Mesenchymal stem cell (in vitro differentiated cells and primary cell): Measurements from ENCODE around the gene UGT1A10.

ENCODE experiments used
- DNase-seq: peaks from one replicate; pipeline ENCODE4 v3.0.0-alpha.2; 2013
- H2AFZ ChIP-seq: one replicate; pipeline ENCODE4 v1.6.1; 2013; ENCODE audit warnings: low read depth, mild to moderate bottlenecking, control low read depth, inconsistent platforms, low read length, moderate library complexity
- H2AK5ac ChIP-seq: 2 replicates; pipeline ENCODE4 v1.6.1; 2013; ENCODE audit warnings: low read length, moderate library complexity, mild to moderate bottlenecking, inconsistent platforms; ENCODE audit not compliant: severe bottlenecking
- H2BK120ac ChIP-seq: one replicate; pipeline ENCODE4 v1.6.1; 2013; ENCODE audit warnings: low read depth, mild to moderate bottlenecking, inconsistent platforms, low read length, moderate library complexity
- H2BK12ac ChIP-seq, 2 experiments: one replicate each; pipeline ENCODE4 v1.6.1; 2013; ENCODE audit warnings: inconsistent platforms in 2 of 2, low read length in 2 of 2, mild to moderate bottlenecking in 2 of 2, moderate library complexity in 2 of 2, control low read depth in 1 of 2
- H2BK15ac ChIP-seq: one replicate; pipeline ENCODE4 v1.6.1; 2013; ENCODE audit warnings: mild to moderate bottlenecking, low read depth, inconsistent platforms; ENCODE audit not compliant: poor library complexity, severe bottlenecking
- H2BK5ac ChIP-seq: 2 replicates; pipeline ENCODE4 v1.6.1; 2013; ENCODE audit warnings: low read depth, mild to moderate bottlenecking, low read length, control low read depth, inconsistent platforms; ENCODE audit not compliant: poor library complexity, severe bottlenecking
- H3K14ac ChIP-seq, 2 experiments: one replicate each; pipeline ENCODE4 v1.6.1; 2013; ENCODE audit warnings: inconsistent platforms in 2 of 2, low read length in 2 of 2, control low read depth in 1 of 2, mild to moderate bottlenecking in 1 of 2, moderate library complexity in 1 of 2
- H3K18ac ChIP-seq, 2 experiments: one replicate each; pipeline ENCODE4 v1.6.1; 2013; ENCODE audit warnings: inconsistent platforms in 2 of 2, low read length in 2 of 2, control low read depth in 1 of 2, low read depth in 1 of 2, mild to moderate bottlenecking in 1 of 2
- H3K23ac ChIP-seq, 2 experiments: one replicate each; pipeline ENCODE4 v1.6.1; 2013; ENCODE audit warnings: inconsistent platforms in 2 of 2, low read length in 2 of 2, mild to moderate bottlenecking in 2 of 2, moderate library complexity in 2 of 2, control low read depth in 1 of 2
- H3K27ac ChIP-seq: 2 replicates; pipeline ENCODE4 v1.5.1; 2013; ENCODE audit warnings: mild to moderate bottlenecking, moderate library complexity, low read length, control low read depth, inconsistent platforms; ENCODE audit not compliant: poor library complexity, severe bottlenecking
- H3K27me3 ChIP-seq, 2 experiments: 2 replicates each; pipeline versions ENCODE4 v1.6.1 to v1.7.0; 2013; ENCODE audit warnings: low read length in 2 of 2, mild to moderate bottlenecking in 2 of 2, moderate library complexity in 2 of 2, control low read depth in 1 of 2, inconsistent platforms in 1 of 2; ENCODE audit not compliant: control insufficient read depth in 1 of 2, insufficient read depth in 1 of 2
- H3K36me3 ChIP-seq, 2 experiments: 2 replicates each; pipeline versions ENCODE4 v1.6.1 to v1.7.0; 2013; ENCODE audit warnings: low read length in 2 of 2, control low read depth in 1 of 2, inconsistent platforms in 1 of 2, low read depth in 1 of 2, mild to moderate bottlenecking in 1 of 2; ENCODE audit not compliant: insufficient read depth in 2 of 2, control insufficient read depth in 1 of 2
- H3K4ac ChIP-seq, 2 experiments: one replicate each; pipeline ENCODE4 v1.6.1; 2013; ENCODE audit warnings: inconsistent platforms in 2 of 2, low read length in 2 of 2, mild to moderate bottlenecking in 2 of 2, moderate library complexity in 2 of 2, control low read depth in 1 of 2, low read depth in 1 of 2
- H3K4me1 ChIP-seq: 2 replicates; pipeline ENCODE4 v1.6.1; 2013; ENCODE audit warnings: low read depth, low read length, control low read depth; ENCODE audit not compliant: control insufficient read depth, insufficient read depth
- H3K4me2 ChIP-seq: 2 replicates; pipeline ENCODE4 v1.6.1; 2013; ENCODE audit warnings: low read length, mild to moderate bottlenecking, inconsistent platforms; ENCODE audit not compliant: poor library complexity, severe bottlenecking
- H3K4me3 ChIP-seq, 2 experiments: 2 replicates each; pipeline versions ENCODE4 v1.5.1 to v1.7.0; 2013; ENCODE audit warnings: low read length in 2 of 2, mild to moderate bottlenecking in 2 of 2, control low read depth in 1 of 2, low read depth in 1 of 2; ENCODE audit not compliant: insufficient read depth in 1 of 2
- H3K79me1 ChIP-seq: replicated peaks from 2 replicates; pipeline ENCODE4 v1.6.1; 2013; ENCODE audit warnings: mild to moderate bottlenecking, control low read depth, low read length, inconsistent platforms; ENCODE audit not compliant: poor library complexity, severe bottlenecking
- H3K9ac ChIP-seq: 2 replicates; pipeline ENCODE4 v1.7.0; 2013; ENCODE audit warnings: mild to moderate bottlenecking, low read length, moderate library complexity
- H3K9me3 ChIP-seq: 2 replicates; pipeline ENCODE4 v1.7.0; 2013; ENCODE audit warnings: mild to moderate bottlenecking, low read length; ENCODE audit not compliant: control insufficient read depth
- H4K8ac ChIP-seq: one replicate; pipeline ENCODE4 v1.6.1; 2013; ENCODE audit warnings: inconsistent platforms, mild to moderate bottlenecking, low read length, moderate library complexity
- H4K91ac ChIP-seq: one replicate; pipeline ENCODE4 v1.6.1; 2013; ENCODE audit warnings: mild to moderate bottlenecking, low read length, inconsistent platforms
- WGBS: methylation state at CpG from one replicate; pipeline ENCODE4 v1.1.7; 2013; ENCODE audit warnings: mixed read lengths; 5-methylcytosine and 5-hydroxymethylcytosine counted together

Gene UGT1A10

GRCh38 chr2:233773854-233774253 lies 137.6 kb downstream of the UGT1A10 start:
- Histone ChIP-seq H3K79me1 (no peaks in the 10 kb centered on the region), H2BK120ac (no peak overlapping the region), H2BK5ac (no peak overlapping the region), H3K27me3 (peaks cover 4 to 12% of the 10 kb centered on the region in 2 experiments), H4K8ac (no peak overlapping the region), H3K36me3 (no peaks in the 10 kb centered on the region), H3K18ac (no peak overlapping the region), H3K27ac (no peak overlapping the region), H3K4ac (no peak overlapping the region), H3K9ac (no peak overlapping the region), H4K91ac (no peak overlapping the region), H2AFZ (no peak overlapping the region), H3K14ac (no peak overlapping the region), H3K9me3 (peaks cover 3% of the 10 kb centered on the region), H3K4me2 (no peak overlapping the region), H2AK5ac (no peak overlapping the region), H3K4me1 (no peaks in the 10 kb centered on the region), H2BK12ac (no peak overlapping the region), H3K4me3 (no peak overlapping the region), H3K23ac (no peak overlapping the region), H2BK15ac (no peak overlapping the region)
- DNase-seq: no peak
- WGBS: 60% methylated on average over 5 of the region's 5 CpGs

DNA sequence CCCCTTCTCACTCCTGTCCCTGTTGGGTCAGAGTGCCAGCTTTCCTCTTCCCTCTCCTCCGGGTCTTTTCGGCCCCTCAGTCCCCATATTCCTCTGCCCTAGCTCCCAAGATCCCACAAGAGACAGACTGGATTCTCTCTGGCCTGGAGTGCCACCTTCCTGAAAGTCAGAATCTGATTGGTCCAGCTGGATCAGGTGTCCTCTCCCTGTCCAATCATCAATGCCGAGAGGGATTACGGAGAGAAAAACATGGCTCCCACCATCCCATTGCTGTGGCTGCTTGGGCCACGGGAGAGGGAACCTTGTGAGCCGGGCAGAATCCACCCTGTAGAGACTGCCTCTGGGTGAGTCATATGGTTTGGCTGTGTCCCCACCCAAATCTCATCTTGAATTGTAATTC lies 139.2 kb downstream of the UGT1A10 start:
- Histone ChIP-seq H2BK15ac (no peak overlapping the region), H3K14ac (no peak overlapping the region), H3K27me3 (peaks cover 0 to 14% of the 10 kb centered on the region in 2 experiments), H3K9me3 (peaks cover 3% of the 10 kb centered on the region), H3K23ac (no peak overlapping the region), H3K4me2 (no peak overlapping the region), H3K9ac (no peak overlapping the region), H3K4ac (no peak overlapping the region), H2BK5ac (no peak overlapping the region), H2AK5ac (no peak overlapping the region), H2AFZ (no peak overlapping the region), H4K91ac (no peak overlapping the region), H3K4me1 (no peaks in the 10 kb centered on the region), H3K36me3 (no peaks in the 10 kb centered on the region), H2BK120ac (no peak overlapping the region), H2BK12ac (no peak overlapping the region), H3K4me3 (no peak overlapping the region), H3K18ac (no peak overlapping the region), H3K27ac (no peak overlapping the region), H4K8ac (no peak overlapping the region), H3K79me1 (no peaks in the 10 kb centered on the region)
- no peak for DNase-seq
- 80% methylated on average over 6 of the region's 6 CpGs for WGBS

DNA sequence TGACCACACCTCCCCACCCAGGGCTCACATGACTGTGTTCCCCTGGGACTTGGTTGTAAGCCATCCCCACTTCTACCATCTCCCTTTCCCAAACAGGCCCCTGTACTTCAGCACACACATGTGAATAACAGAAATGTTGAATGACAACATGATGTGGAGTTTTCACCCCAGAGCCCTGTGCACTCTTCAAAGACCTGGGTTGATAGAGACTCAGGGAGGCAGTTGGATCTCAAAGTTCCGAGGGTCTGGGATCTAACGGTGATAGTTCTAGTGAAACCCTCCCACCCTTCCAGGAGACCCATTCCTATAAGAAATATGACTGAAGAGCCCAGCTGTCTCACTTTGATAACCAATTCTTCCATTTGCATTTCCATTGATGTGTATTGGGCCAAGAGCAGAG lies 141.8 kb downstream of the UGT1A10 start, which contains the start of gene MROH2A:
MROH2A (plus strand) TSS at position 301 of the 400 bp plus-strand sequence. CDS start 1,029 bp downstream, outside the sequence.
- no peak within 1 kb of the TSS for H3K23ac ChIP-seq
- no peaks in the 10 kb centered on the region for H3K36me3 ChIP-seq
- WGBS: 90% methylated on average over 2 of the region's 2 CpGs

GRCh38 chr2:233779722-233780121 lies 143.5 kb downstream of the UGT1A10 start:
- Histone ChIP-seq H3K27me3 (peaks cover 0 to 8% of the 10 kb centered on the region in 2 experiments), H3K18ac (no peak overlapping the region), H2BK120ac (no peak overlapping the region), H3K36me3 (no peaks in the 10 kb centered on the region), H2AK5ac (no peak overlapping the region), H3K4me2 (no peak overlapping the region), H3K27ac (no peak overlapping the region), H2BK15ac (no peak overlapping the region), H4K8ac (no peak overlapping the region), H3K4me1 (no peaks in the 10 kb centered on the region), H3K23ac (no peak overlapping the region), H3K79me1 (no peaks in the 10 kb centered on the region), H3K4me3 (no peak overlapping the region), H2AFZ (no peak overlapping the region), H3K9ac (no peak overlapping the region), H4K91ac (no peak overlapping the region), H2BK5ac (no peak overlapping the region), H3K14ac (no peak overlapping the region), H3K4ac (no peak overlapping the region), H2BK12ac (no peak overlapping the region), H3K9me3 (peaks cover 3% of the 10 kb centered on the region)
- WGBS: 89% methylated on average over 3 of the region's 4 CpGs
- DNase-seq: no peak

More for the DNA sequence above, 141.8 kb downstream of the UGT1A10 start, which contains the start of gene MROH2A:
- Histone ChIP-seq H2BK5ac (no peak within 1 kb of the TSS), H4K91ac (no peak within 1 kb of the TSS), H2BK12ac (no peak within 1 kb of the TSS), H3K9ac (no peak within 1 kb of the TSS), H3K18ac (no peak within 1 kb of the TSS), H3K9me3 (peaks cover 3% of the 10 kb centered on the region), H4K8ac (no peak within 1 kb of the TSS), H3K4me3 (no peak within 1 kb of the TSS), H2AK5ac (no peak within 1 kb of the TSS), H3K79me1 (no peaks in the 10 kb centered on the region), H3K27ac (no peak within 1 kb of the TSS), H3K14ac (no peak within 1 kb of the TSS), H3K27me3 (peaks cover 0 to 14% of the 10 kb centered on the region in 2 experiments), H2BK120ac (no peak within 1 kb of the TSS), H2BK15ac (no peak within 1 kb of the TSS), H3K4ac (no peak within 1 kb of the TSS), H3K4me2 (no peak within 1 kb of the TSS), H2AFZ (no peak within 1 kb of the TSS), H3K4me1 (no peaks in the 10 kb centered on the region)
- no peak for DNase-seq
